GM13976 (cell line): ENCODE measurements around the gene MPC1L.
A peak's percentile ranks its signal among the peaks of the same experiment; 100 is the strongest.

Experiments used
- DNase-seq: peaks from one replicate; pipeline ENCODE4 v3.0.0; 2012; ENCODE audit warnings: low spot score
- CTCF ChIP-seq: IDR thresholded peaks from 2 replicates; pipeline ENCODE4 v1.5.1; 2012; ENCODE audit warnings: borderline replicate concordance, mild to moderate bottlenecking; ENCODE audit not compliant: insufficient read depth; ENCODE audit errors: extremely low read depth, missing control alignments, control extremely low read depth
- in situ Hi-C: fragments of 300-500 bp; cut with MboI; formaldehyde crosslinking; loops from one replicate; pipeline ENCODE4 v1.12.0; 2022; ENCODE audit warnings: low sequenced_read_pairs, mixed read lengths, inconsistent platforms; ENCODE audit not compliant: unreplicated experiment

MPC1L gene

GRCh38 chrX:40628506-40628905, 5.3 kb downstream of the MPC1L start:
- in situ Hi-C loops: no loop called here
- DNase-seq: no peak
- no peak for TF ChIP-seq CTCF

- DNase-seq: no peak
- no peak for TF ChIP-seq CTCF
- in situ Hi-C loops: no loop called here
Measured at GRCh38 chrX:40632199-40632598, 9.0 kb downstream of the MPC1L start.

DNA sequence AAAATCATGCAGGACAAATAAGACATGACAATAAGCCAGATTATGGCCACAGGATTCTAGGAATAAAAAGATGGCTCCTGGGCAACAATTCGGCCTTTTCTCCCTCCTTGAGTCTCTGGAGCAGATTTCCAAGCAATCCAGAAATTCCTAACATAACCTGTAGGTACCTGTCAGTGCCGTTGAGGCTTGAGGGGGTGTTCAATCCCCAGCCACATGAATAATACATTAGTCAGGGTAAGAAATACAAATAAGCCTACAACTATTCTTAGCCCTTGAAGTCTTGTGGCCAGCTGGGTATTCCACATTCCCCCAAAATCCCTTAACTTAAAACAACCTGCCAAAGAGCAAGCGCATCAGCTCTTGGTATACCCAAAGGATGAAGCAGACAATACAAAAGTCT, 14.5 kb downstream of the MPC1L start:
- no peak for DNase-seq
- in situ Hi-C loops: no loop called here
- TF ChIP-seq CTCF: no peak

DNA sequence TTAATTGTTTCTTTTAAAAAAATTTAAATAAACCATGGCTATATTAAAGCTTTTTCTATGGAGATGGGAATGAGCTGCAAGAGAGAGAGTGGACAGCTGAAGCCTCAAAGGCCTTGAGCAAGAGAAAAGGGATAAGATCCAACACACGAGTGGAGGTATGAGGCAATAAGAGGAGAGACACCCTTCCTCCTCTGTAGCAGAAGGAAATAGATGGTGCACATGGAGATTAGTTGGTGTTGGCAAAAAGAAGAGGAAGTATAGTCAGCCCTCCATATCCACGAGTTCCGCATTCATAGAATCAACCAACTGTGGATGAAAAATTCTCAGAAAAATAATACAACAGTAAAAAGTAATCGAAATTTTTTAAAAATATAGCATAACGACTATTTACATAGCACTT, 20.9 kb downstream of the MPC1L start:
- in situ Hi-C loops: loop anchor here (10.0 kb wide), 1 partner anchor 99 kb away; no protein-coding TSS in a partner anchor
- DNase-seq: no peak
- TF ChIP-seq CTCF: no peak

DNA sequence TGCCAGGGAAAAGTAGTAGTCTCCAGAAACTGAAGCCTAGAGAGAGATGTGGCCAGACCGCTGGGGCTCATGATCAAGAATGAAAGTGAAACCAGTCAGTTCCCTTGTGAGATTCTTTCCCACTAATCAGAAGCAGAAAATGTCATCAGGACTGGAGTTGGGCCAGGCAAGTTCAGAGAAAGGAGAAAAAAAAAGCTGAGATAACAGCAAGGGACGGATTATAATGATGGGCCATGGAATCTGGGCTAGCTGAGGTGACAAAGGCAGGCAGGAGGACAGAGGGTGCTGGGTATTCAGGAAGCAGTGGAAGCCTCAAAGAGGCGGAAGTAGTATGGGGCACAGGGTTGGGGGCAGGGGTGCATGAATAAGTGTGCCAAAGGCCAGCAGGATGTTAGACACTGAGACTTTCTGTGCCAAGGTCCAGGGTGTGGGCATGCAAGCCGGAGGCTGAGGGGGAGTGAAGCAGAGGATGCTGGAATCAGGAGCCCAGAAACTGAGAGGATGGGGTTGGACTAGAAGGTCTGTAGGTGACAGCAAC, 21.7 kb downstream of the MPC1L start:
- peak; percentile 56 for DNase-seq
- in situ Hi-C loops: loop anchor here (10.0 kb wide), 1 partner anchor 100 kb away; no protein-coding TSS in a partner anchor

DNA sequence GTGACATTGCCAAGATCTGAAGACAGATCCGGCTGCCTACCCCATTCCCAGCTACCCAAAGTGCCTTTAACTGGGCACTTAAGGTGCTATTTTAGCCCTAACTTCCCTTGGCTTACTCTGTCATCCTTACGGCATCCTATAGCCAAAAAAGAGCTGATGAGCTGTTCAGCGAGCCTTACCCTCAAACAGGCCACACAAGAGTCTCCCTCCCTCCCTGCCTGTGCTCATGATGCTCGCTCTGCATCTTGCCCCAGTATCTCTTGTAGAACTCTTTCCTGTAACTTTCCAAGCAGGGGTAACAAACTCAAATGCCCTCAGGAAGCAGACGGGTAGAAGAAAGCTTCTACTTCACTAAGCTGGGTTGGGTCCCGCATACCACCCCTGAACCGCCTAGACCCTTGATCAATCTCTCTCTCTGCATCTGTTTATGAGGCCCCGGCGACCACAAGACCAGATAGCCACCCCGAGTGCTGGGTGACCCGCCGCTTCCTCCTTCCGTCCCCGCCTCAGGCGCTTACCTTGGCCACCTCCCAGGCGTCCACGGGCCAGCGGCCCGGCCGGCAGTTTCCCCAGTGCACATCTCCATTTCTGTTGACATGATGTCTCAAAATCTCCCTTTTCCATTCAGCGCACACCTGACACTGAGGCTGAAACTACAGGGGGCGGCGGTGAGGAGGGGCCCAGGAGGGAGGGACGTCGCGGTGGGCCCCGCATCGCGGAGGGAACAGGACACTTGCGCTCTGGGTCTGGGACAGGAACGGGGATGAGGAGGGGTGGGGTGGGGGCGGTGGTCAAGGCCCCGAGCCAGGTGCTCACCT, 23.5 kb downstream of the MPC1L start:
- in situ Hi-C loops: loop anchor here (10.0 kb wide), 1 partner anchor 102 kb away; no protein-coding TSS in a partner anchor
- TF ChIP-seq CTCF: no peak
- peak; percentile 58 for DNase-seq

More for the DNA sequence above, 21.7 kb downstream of the MPC1L start:
- no peak for TF ChIP-seq CTCF
